ENCODE results near the gene ASCL5. TPM values are rescaled to one million over a fixed set of nuclear protein-coding genes. Genes with fewer than 3 reads are reported as not detected.

The ASCL5 gene
- total RNA-seq, 4 donors from 2014 or later = not detected

- no peak for TF ChIP-seq EP300 (IDR thresholded peaks at IDR 0.05)
- no peak for TF ChIP-seq CTCF (IDR thresholded peaks at IDR 0.05)
- TF ChIP-seq POLR2A (IDR thresholded peaks at IDR 0.05; ENCODE audit: low read depth) = no peak
- no peak for TF ChIP-seq POLR2AphosphoS5 (IDR thresholded peaks at IDR 0.05)
- H3K27me3 ChIP-seq = no peaks in the 10 kb centered on the region
- no peak overlapping the region for H3K4me3 ChIP-seq
- no peak for DNase-seq (ENCODE audit: extremely low spot score)
- no peaks in the 10 kb centered on the region for H3K9me3 ChIP-seq
- H3K36me3 ChIP-seq = no peaks in the 10 kb centered on the region
- 100% methylated on average over 2 of the region's 4 CpGs for WGBS
- intact Hi-C loops (cut with DNase I) = no loop called here
- no peak overlapping the region for H3K27ac ChIP-seq (replicated peaks in 1 of 4)
- H3K4me1 ChIP-seq = peaks cover 12 to 14% (median 13%) of the 10 kb centered on the region in 4 donors
These were observed 45.3 kb upstream of the ASCL5 start for GRCh38 chr1:201172326-201172725.

GRCh38 chr1:201171063-201172036 lies 44.4 kb upstream of the ASCL5 start:
- Histone ChIP-seq H3K27ac (replicated peaks in 1 of 4) (peak overlapping the region; percentile 82 to 93 (median 90)), H3K36me3 (no peaks in the 10 kb centered on the region), H3K9me3 (no peaks in the 10 kb centered on the region), H3K27me3 (no peaks in the 10 kb centered on the region), H3K4me3 (peak overlapping the region; percentile 62 to 74 (median 64)), H3K4me1 (peaks cover 12 to 14% (median 13%) of the 10 kb centered on the region in 4 donors)
- WGBS = 37% methylated on average over 13 of the region's 48 CpGs
- no peak for DNase-seq (ENCODE audit: extremely low spot score)
- TF ChIP-seq EP300 (IDR thresholded peaks at IDR 0.05) = no peak
- TF ChIP-seq CTCF (IDR thresholded peaks at IDR 0.05) = peak in 2 of 3 experiments; percentile 17 to 32
- intact Hi-C loops (cut with DNase I) = no loop called here

GRCh38 chr1:201170533-201171062 lies 43.6 kb upstream of the ASCL5 start:
- H3K27ac ChIP-seq (replicated peaks in 1 of 4) = peak overlapping the region; percentile 82 to 93 (median 90)
- no peaks in the 10 kb centered on the region for H3K27me3 ChIP-seq
- intact Hi-C loops (cut with DNase I) = no loop called here
- WGBS = 11% methylated on average over 21 of the region's 26 CpGs
- H3K9me3 ChIP-seq = no peaks in the 10 kb centered on the region
- peak; percentile 97 for DNase-seq (ENCODE audit: extremely low spot score)
- TF ChIP-seq POLR2AphosphoS5 (IDR thresholded peaks at IDR 0.05) (peak; percentile 92 to 98), EP300 (IDR thresholded peaks at IDR 0.05) (no peak), POLR2A (IDR thresholded peaks at IDR 0.05; ENCODE audit: low read depth) (peak; percentile 78), CTCF (IDR thresholded peaks at IDR 0.05) (no peak)
- H3K4me3 ChIP-seq = peak overlapping the region; percentile 62 to 74 (median 64)
- H3K4me1 ChIP-seq = peaks cover 12 to 14% (median 13%) of the 10 kb centered on the region in 4 donors
- H3K36me3 ChIP-seq = no peaks in the 10 kb centered on the region

GRCh38 chr1:201169971-201170532 lies 43.1 kb upstream of the ASCL5 start:
- Histone ChIP-seq H3K36me3 (no peaks in the 10 kb centered on the region), H3K9me3 (no peaks in the 10 kb centered on the region), H3K4me3 (peak overlapping the region; percentile 62 to 74 (median 64)), H3K27ac (replicated peaks in 1 of 4) (peak overlapping the region; percentile 82 to 93 (median 90)), H3K27me3 (no peaks in the 10 kb centered on the region), H3K4me1 (peaks cover 12 to 14% (median 13%) of the 10 kb centered on the region in 4 donors)
- WGBS = 88% methylated on average over 2 of the region's 2 CpGs
- TF ChIP-seq POLR2AphosphoS5 (IDR thresholded peaks at IDR 0.05) = no peak
- TF ChIP-seq CTCF (IDR thresholded peaks at IDR 0.05) = no peak
- no peak for TF ChIP-seq EP300 (IDR thresholded peaks at IDR 0.05)
- intact Hi-C loops (cut with DNase I) = no loop called here
- no peak for DNase-seq (ENCODE audit: extremely low spot score)

Measured in esophagus muscularis mucosa (tissue), 4 donors.